ENCODE results near the gene ATP1A4.

The ATP1A4 gene

GRCh38 chr1:160168609-160169369, 17.4 kb downstream of the ATP1A4 start:
- DNase-seq (ENCODE audit: low read depth), result peak; percentile 55
- H3K4me3 ChIP-seq (ENCODE audit: low read depth, low read length), result no peak overlapping the region
- TF ChIP-seq, protein P1, sequence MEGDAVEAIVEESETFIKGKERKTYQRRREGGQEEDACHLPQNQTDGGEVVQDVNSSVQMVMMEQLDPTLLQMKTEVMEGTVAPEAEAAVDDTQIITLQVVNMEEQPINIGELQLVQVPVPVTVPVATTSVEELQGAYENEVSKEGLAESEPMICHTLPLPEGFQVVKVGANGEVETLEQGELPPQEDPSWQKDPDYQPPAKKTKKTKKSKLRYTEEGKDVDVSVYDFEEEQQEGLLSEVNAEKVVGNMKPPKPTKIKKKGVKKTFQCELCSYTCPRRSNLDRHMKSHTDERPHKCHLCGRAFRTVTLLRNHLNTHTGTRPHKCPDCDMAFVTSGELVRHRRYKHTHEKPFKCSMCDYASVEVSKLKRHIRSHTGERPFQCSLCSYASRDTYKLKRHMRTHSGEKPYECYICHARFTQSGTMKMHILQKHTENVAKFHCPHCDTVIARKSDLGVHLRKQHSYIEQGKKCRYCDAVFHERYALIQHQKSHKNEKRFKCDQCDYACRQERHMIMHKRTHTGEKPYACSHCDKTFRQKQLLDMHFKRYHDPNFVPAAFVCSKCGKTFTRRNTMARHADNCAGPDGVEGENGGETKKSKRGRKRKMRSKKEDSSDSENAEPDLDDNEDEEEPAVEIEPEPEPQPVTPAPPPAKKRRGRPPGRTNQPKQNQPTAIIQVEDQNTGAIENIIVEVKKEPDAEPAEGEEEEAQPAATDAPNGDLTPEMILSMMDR (conservative IDR thresholded peaks at IDR 0.05; ENCODE audit: low read depth, low read length), result peak; percentile 38

DNA sequence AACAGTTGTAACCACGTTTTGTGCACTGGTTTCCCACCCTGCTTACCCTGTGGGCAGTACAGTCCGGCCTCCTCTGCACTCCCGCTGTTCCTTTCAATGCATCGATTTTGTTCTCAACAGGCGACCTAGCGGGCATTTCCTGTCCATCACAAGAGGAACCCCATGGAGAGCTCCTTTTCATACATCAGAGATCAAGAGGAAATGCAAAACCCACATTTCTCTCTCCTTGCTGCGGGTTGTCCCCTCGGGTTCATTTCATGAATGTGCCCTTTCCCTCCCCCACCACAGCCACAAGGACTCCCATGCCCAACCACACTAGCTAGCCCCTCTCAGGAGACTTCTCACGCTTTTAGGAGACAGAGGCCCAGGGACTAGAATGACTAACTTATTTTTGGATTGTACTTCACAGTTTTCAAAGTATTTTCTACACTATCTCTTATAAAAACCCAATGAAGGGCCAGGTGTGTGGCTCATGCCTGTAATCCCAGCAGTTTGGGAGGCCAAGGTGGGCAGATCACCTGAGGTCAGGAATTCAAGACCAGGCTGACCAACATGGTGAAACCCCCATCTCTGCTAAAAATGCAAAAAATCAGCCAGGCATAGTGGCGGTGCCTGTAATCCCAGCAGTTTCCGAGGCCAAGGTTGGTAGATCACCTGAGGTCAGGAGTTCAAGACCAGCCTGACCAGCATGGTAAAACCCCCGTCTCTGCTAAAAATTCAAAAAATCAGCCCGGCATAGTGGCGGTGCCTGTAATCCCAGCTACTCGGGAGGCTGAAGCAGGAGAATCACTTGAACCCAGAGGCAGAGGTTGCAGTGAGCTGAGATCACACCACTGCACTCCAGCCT, 18.4 kb downstream of the ATP1A4 start:
- peak; percentile 74 for DNase-seq (ENCODE audit: low read depth)
- TF ChIP-seq, protein P1 (conservative IDR thresholded peaks at IDR 0.05; ENCODE audit: low read depth, low read length), result no peak
- H3K4me3 ChIP-seq (ENCODE audit: low read depth, low read length), result no peak overlapping the region

DNA sequence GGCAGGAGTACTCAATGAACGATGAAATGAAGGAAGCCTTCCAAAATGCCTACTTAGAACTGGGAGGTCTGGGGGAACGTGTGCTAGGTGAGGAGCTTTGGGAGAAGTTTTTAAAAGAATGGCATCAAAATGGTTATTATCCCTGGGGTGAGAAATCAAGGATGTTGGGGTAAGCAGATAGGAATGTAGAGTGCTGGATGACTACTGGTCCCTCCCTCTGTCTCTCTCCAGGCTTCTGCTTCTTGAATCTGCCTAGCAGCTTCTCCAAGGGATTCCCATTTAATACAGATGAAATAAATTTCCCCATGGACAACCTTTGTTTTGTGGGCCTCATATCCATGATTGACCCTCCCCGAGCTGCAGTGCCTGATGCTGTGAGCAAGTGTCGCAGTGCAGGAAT, 20.0 kb downstream of the ATP1A4 start:
- no peak overlapping the region for H3K4me3 ChIP-seq (ENCODE audit: low read depth, low read length)
- TF ChIP-seq, protein P1 (conservative IDR thresholded peaks at IDR 0.05; ENCODE audit: low read depth, low read length), result no peak
- DNase-seq (ENCODE audit: low read depth), result peak; percentile 52

DNA sequence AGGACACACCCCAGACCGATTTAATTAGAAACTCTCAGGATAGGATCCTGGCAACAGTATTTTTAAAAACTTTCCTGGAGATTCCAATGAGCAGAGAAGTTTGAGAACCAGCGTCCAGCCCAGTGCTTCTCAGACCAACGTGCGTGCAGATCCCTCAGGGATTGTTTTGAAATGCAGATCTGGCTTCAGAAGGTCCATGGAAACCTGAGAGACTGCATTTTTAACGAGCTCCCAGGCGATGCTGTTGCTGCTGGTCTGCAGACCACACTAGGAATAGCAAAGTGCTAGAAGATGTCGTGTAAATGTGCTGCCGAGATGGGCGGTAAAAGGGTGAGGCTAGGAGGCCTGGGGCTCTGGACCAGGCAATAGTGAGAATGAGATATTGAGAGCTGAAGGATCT, 20.6 kb downstream of the ATP1A4 start:
- TF ChIP-seq, protein P1 (conservative IDR thresholded peaks at IDR 0.05; ENCODE audit: low read depth, low read length), result no peak
- H3K4me3 ChIP-seq (ENCODE audit: low read depth, low read length), result no peak overlapping the region
- DNase-seq (ENCODE audit: low read depth), result no peak

- DNase-seq (ENCODE audit: low read depth), result no peak
- no peak overlapping the region for H3K4me3 ChIP-seq (ENCODE audit: low read depth, low read length)
- TF ChIP-seq, protein P1 (conservative IDR thresholded peaks at IDR 0.05; ENCODE audit: low read depth, low read length), result no peak
These were observed 25.8 kb downstream of the ATP1A4 start for GRCh38 chr1:160177231-160177630.

DNA sequence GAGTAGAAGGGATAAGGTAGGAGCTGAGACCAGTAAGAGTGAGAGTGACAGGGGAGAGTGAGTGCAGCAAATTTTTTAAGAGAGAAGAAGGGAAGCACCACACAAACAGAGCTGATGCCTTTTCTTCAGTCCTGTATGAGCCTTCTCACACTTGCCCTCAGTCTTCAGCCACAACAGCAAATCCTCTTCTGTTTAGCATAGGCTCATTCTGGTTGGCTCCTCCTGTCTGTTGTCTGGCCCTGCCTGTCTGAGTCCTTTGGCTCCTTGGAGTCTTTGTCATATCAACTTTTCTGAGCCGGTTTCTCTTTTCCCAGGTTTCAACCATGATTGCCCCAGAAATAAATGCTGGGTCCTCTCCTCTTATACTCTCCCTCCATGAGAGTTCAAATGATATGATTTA, 26.3 kb downstream of the ATP1A4 start:
- TF ChIP-seq, protein P1 (conservative IDR thresholded peaks at IDR 0.05; ENCODE audit: low read depth, low read length), result no peak
- no peak for DNase-seq (ENCODE audit: low read depth)
- no peak overlapping the region for H3K4me3 ChIP-seq (ENCODE audit: low read depth, low read length)

Measured in choroid plexus epithelial cell (primary cell).